Cardiac fibroblast (primary cell): Measurements from ENCODE around the gene SLC5A10.

Experiments used
- DNase-seq, 2 donors: peaks; one replicate each; pipeline versions ENCODE4 v3.0.0 to v3.0.0-alpha.2; 2010; ENCODE audit warnings: low read depth in 2 of 2
- H3K4me3 ChIP-seq, 2 donors: replicated peaks in 1 of 2; 1 replicate in 1 of 2; 2 replicates in 1 of 2; pipeline ENCODE4 v1.5.1; 2011; ENCODE audit warnings: low read depth in 2 of 2, low read length in 2 of 2, mild to moderate bottlenecking in 2 of 2, moderate library complexity in 1 of 2
- TF ChIP-seq, protein P1 (sequence below): IDR thresholded peaks from one replicate; pipeline ENCODE4 v1.5.1; 2011; ENCODE audit warnings: low read depth, mild to moderate bottlenecking, low read length, inconsistent platforms

SLC5A10 gene

DNA sequence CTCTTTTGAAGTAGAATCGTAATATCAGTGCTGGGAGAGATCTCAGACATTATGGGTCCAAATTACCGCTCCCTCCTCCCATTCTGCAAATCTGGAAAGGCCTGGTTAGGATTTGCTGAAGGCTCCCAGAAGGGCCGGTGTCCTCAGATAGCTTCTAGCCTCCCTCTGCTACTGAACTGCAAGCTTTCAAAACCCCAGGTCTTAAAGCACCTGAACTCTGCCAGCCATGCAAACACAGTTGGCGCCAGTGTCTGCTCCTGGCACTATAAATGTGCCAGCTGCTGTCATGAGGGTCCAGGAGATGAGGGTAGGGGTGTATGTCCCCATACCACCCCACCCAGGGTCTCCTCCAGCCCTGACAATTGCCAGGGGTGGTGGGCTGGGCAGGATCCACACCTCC is 24.2 kb downstream of the SLC5A10 start:
- H3K4me3 ChIP-seq = no peak overlapping the region
- TF ChIP-seq, protein P1, sequence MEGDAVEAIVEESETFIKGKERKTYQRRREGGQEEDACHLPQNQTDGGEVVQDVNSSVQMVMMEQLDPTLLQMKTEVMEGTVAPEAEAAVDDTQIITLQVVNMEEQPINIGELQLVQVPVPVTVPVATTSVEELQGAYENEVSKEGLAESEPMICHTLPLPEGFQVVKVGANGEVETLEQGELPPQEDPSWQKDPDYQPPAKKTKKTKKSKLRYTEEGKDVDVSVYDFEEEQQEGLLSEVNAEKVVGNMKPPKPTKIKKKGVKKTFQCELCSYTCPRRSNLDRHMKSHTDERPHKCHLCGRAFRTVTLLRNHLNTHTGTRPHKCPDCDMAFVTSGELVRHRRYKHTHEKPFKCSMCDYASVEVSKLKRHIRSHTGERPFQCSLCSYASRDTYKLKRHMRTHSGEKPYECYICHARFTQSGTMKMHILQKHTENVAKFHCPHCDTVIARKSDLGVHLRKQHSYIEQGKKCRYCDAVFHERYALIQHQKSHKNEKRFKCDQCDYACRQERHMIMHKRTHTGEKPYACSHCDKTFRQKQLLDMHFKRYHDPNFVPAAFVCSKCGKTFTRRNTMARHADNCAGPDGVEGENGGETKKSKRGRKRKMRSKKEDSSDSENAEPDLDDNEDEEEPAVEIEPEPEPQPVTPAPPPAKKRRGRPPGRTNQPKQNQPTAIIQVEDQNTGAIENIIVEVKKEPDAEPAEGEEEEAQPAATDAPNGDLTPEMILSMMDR = no peak
- DNase-seq = no peak

DNA sequence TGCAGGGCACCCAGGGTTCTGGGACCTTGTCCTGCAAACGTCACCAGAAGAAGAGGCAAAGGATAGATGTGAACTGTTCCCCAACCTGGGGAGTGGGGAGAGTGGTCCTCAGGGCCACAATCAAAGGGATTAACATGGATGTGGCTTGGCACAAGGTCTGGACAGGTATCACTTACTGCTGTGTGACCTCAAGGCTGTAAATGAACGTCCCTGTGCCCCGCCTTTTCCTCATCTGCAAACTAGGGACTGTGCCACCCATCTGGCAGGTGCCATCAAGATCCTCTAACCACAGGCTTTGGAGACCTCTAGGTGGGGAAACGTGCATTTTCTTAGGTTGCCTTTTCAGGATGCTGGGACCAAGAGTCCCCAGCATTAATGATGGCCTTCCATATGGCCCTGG is 25.1 kb downstream of the SLC5A10 start:
- H3K4me3 ChIP-seq = no peak overlapping the region
- TF ChIP-seq, protein P1 = no peak
- DNase-seq = no peak

DNA sequence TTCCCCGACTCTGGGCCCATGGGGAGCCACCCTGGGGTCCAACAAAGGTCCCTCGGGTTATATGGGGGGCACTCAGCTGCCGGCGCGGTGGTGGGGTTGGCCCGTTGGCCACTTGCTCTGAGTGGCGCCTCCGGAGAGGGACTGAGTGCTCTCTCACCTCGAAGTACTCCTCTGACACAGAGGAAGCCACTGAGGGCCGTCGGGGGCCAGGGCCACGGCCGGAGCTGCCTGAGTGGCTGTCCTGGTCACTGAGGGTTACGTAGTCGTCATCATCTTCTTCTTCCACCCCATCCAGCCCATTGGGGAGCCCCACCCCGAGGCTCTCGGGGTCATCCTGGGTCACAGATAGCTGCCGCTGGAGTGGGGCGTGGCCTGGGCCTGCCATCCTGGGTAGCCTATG is 25.7 kb downstream of the SLC5A10 start:
- no peak for DNase-seq
- no peak overlapping the region for H3K4me3 ChIP-seq
- TF ChIP-seq, protein P1 = no peak

DNA sequence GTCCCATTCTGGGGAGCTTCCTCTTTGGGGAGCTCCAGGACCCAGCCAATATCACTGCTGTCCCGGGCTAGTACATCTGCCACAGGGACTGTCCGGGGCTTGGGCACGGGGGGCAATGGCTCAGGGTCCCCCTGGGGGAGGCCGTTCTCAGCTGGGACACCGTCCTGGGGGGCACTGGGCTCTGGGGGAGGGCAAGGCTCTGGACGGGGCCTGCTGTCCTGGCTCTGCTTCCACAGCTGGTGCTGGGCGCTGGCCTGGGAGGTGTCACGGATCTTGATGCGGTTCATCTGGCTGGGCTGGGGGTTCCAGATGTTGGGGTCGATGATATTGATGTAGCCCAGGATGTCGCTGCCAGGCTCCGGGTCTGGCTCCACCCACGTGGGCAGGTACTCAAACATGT is 26.1 kb downstream of the SLC5A10 start:
- no peak overlapping the region for H3K4me3 ChIP-seq
- DNase-seq = no peak
- TF ChIP-seq, protein P1 = no peak

DNA sequence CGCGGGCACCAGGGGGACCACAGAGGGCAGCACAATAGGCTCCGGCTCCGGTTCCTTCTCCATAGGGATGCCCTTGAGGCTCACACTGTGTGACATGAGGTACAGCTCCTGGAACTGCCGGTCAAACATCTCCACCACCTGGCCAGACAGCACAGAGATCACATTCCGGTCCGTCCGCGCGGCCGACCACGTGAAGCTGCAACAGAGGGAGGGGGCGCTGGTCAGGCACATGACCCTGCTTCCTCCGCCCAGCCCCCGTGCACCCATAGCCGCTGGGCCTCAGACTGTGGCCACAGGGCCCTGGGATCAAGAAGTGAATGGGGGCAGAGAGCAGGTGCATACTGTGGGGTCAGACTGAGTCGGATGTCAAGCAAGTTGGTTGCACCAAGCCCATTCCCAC is 26.7 kb downstream of the SLC5A10 start:
- no peak for DNase-seq
- TF ChIP-seq, protein P1 = no peak

DNA sequence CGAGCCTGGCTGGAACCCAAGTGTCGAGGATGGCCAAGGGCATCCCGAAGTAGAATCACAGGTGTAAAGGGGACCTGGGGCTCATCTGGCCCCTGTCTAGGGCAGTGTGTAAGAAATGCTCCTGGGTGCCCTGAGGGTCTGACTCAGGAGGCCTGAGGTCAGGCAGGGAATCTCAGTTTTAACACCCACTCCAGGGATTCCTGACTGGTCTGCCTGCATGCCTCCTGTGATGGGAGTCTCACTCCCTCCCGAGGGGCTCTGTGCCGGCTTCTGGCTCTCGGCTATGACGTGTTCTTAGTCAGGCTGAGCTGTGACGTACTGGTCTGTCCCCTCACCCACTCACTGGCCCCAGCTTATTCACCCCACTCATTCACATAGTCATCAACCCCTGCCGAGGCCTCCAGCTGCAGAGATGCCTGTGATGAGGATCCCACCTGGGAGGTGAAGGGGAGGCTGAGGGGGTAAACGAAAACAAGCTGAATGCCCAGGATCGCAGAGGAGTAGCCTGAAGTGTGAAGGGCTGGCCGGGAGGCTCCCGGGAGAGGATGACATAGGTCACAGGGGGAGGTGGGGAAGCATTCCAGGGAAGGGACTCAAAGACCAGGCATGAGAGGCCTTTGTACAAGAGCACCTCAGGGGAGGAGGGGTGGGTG is 28.8 kb downstream of the SLC5A10 start:
- no peak overlapping the region for H3K4me3 ChIP-seq
- TF ChIP-seq, protein P1 = no peak
- DNase-seq = peak in 1 of 2 donors; percentile 65

More for the DNA sequence above, 26.7 kb downstream of the SLC5A10 start:
- no peak overlapping the region for H3K4me3 ChIP-seq

DNA sequence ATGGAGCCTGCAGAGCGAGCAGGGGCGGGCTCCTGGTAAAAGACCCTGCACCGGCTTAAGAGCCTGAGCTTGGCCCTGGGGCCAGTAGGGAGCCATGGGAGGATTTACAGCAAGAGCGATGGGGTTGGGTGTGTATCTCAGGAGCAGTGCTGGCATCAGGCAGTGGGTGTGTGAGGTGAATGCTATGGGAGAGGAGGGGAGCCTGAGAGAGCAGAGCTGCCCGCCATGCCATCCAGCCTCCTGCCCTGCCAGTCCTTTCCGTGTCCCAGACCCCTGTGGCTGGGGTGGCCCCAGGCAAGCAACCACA is 29.3 kb downstream of the SLC5A10 start:
- DNase-seq = no peak
- TF ChIP-seq, protein P1 = no peak
- no peak overlapping the region for H3K4me3 ChIP-seq
